SK-N-MC (cell line): ENCODE measurements around the gene IL5RA.

ENCODE experiments used
- FOXP2 ChIP-seq: optimal IDR thresholded peaks from 2 replicates; pipeline ENCODE3; 2011; ENCODE audit warnings: mild to moderate bottlenecking, moderate library complexity; ENCODE audit not compliant: insufficient read depth; ENCODE audit errors: extremely low read length, control extremely low read depth
- POLR2AphosphoS5 ChIP-seq: IDR thresholded peaks from 2 replicates; pipeline ENCODE4 v1.6.1; 2012; ENCODE audit warnings: mild to moderate bottlenecking, low read depth, low read length, borderline replicate concordance

- no peak for TF ChIP-seq FOXP2
- TF ChIP-seq POLR2AphosphoS5 = no peak
Observed at GRCh38 chr3:3107181-3107580, 3.0 kb downstream of the IL5RA start.
